Measurements from ENCODE around the gene CCDC18.
A peak's percentile ranks its signal among the peaks of the same experiment; 100 is the strongest.
"Not testable (repeated sequence)": the region's sequence is repeated elsewhere in the genome, so short reads cannot be mapped to it uniquely, and the experiment has no call there.

CCDC18 gene

GRCh38 chr1:93207211-93207610 is 26.7 kb downstream of the CCDC18 start:
- no peaks in the 10 kb centered on the region; the same call in none of the 2 replicates for H3K36me3 ChIP-seq (ENCODE audit: control insufficient read depth, insufficient read depth, low read length)
- TF ChIP-seq CTCF (IDR thresholded peaks at IDR 0.05; ENCODE audit: insufficient read depth, low read length, poor library complexity, severe bottlenecking): no peak
- H3K27me3 ChIP-seq (replicated peaks; ENCODE audit: control insufficient read depth, insufficient read depth, low read length): no peaks in the 10 kb centered on the region
- H3K4me3 ChIP-seq (replicated peaks; ENCODE audit: low read depth, low read length): no peak overlapping the region
- DNase-seq (ENCODE audit: extremely low read depth, insufficient read length): no peak

GRCh38 chr1:93215322-93215721 is 34.8 kb downstream of the CCDC18 start:
- Histone ChIP-seq H3K4me3 (replicated peaks; ENCODE audit: low read depth, low read length) (no peak overlapping the region), H3K36me3 (ENCODE audit: control insufficient read depth, insufficient read depth, low read length) (peaks cover 5% of the 10 kb centered on the region), H3K27me3 (replicated peaks; ENCODE audit: control insufficient read depth, insufficient read depth, low read length) (no peaks in the 10 kb centered on the region)
- no peak for TF ChIP-seq CTCF (IDR thresholded peaks at IDR 0.05; ENCODE audit: insufficient read depth, low read length, poor library complexity, severe bottlenecking)
- DNase-seq (ENCODE audit: extremely low read depth, insufficient read length): no peak

DNA sequence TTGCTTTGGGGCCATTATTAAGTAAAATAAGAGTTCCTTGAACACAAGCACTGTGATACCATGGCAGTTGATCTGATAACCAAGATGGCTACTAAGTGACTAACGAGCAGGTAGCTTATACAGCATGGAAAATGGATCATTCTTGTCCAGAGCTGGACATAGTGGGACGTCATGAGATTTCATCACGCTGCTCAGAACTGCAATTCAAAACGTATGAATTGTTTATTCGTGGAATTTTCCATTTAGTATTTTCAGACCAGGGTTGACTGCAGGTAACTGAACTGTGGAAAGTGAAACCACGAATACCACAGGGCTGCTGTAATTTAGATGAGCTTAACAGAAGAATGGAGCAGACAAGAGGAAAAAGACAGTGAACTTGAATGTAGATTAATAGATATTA is 38.9 kb downstream of the CCDC18 start:
- Histone ChIP-seq H3K4me3 (replicated peaks; ENCODE audit: low read depth, low read length) (no peak overlapping the region), H3K36me3 (ENCODE audit: control insufficient read depth, insufficient read depth, low read length) (peaks cover 5% of the 10 kb centered on the region), H3K27me3 (replicated peaks; ENCODE audit: control insufficient read depth, insufficient read depth, low read length) (no peaks in the 10 kb centered on the region)
- peak; percentile 25 for DNase-seq (ENCODE audit: extremely low read depth, insufficient read length)
- TF ChIP-seq CTCF (IDR thresholded peaks at IDR 0.05; ENCODE audit: insufficient read depth, low read length, poor library complexity, severe bottlenecking): no peak

DNA sequence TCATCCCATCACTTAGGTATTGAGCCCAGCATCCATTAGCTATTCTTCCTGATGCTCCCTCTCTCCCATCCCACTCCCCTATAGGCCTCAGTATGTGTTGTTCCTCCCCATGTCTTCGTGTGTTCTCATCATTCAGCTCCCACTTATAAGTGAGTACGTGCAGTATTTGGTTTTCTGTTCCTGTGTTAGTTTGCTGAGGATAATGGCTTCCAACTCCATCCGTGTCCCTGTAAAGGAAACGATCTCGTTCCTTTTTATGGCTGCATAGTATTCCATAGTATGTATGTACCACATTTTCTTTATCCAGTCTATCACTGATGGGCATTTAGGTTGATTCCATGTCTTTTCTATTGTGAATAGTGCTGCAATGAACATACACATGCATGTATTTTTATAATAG is 40.2 kb downstream of the CCDC18 start:
- H3K36me3 ChIP-seq (ENCODE audit: control insufficient read depth, insufficient read depth, low read length); DNase-seq (ENCODE audit: extremely low read depth, insufficient read length); H3K4me3 ChIP-seq (replicated peaks; ENCODE audit: low read depth, low read length); H3K27me3 ChIP-seq (replicated peaks; ENCODE audit: control insufficient read depth, insufficient read depth, low read length): not testable (repeated sequence)

- no peaks in the 10 kb centered on the region for H3K27me3 ChIP-seq (replicated peaks; ENCODE audit: control insufficient read depth, insufficient read depth, low read length)
- H3K36me3 ChIP-seq (ENCODE audit: control insufficient read depth, insufficient read depth, low read length): peaks cover 5% of the 10 kb centered on the region
- no peak for DNase-seq (ENCODE audit: extremely low read depth, insufficient read length)
- TF ChIP-seq CTCF (IDR thresholded peaks at IDR 0.05; ENCODE audit: insufficient read depth, low read length, poor library complexity, severe bottlenecking): no peak
- H3K4me3 ChIP-seq (replicated peaks; ENCODE audit: low read depth, low read length): no peak overlapping the region
Observed at GRCh38 chr1:93221913-93222312, 41.4 kb downstream of the CCDC18 start.

GRCh38 chr1:93223023-93223675 is 42.6 kb downstream of the CCDC18 start:
- TF ChIP-seq CTCF (IDR thresholded peaks at IDR 0.05; ENCODE audit: insufficient read depth, low read length, poor library complexity, severe bottlenecking): no peak
- Histone ChIP-seq H3K4me3 (replicated peaks; ENCODE audit: low read depth, low read length) (no peak overlapping the region), H3K27me3 (replicated peaks; ENCODE audit: control insufficient read depth, insufficient read depth, low read length) (no peaks in the 10 kb centered on the region), H3K36me3 (ENCODE audit: control insufficient read depth, insufficient read depth, low read length) (peaks cover 6% of the 10 kb centered on the region)
- DNase-seq (ENCODE audit: extremely low read depth, insufficient read length): no peak

Data from GM06990 (cell line).